ENCODE data around the gene C22orf23.
A peak's percentile ranks its signal among the peaks of the same experiment; 100 is the strongest.

DNA sequence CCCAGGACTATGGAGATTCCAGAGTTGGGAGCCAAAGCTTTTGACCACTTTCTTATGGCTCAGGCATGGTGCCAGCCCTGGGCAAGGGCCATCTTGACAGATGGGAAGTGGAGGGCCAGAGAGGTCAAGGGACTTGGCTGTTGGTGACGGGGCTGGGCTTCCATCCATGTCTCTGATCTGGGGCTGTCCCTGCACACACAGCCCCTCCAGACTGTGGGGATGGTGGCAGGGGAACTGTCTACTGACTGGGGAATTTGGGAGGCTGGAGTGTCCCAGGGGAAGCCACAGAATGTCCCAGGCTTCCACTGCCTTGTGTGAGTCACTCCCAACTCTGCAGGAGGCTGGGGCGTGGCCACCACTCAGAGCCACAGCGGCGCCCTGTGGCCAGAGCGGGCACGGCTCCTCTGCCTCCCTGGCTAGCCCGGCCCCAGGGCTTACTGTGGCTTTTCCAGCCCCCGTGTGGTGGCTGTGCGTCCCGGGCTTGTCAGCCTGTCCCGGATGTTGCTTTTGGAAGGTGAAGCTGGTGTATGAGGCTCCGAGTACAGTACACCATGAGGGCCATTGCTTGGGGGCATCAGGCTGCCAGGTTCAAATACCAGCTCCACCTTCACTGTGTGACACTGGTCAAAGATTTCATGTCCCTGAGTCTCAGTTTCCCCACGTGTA lies 19.6 kb downstream of the C22orf23 start:
- TF ChIP-seq, protein P1, sequence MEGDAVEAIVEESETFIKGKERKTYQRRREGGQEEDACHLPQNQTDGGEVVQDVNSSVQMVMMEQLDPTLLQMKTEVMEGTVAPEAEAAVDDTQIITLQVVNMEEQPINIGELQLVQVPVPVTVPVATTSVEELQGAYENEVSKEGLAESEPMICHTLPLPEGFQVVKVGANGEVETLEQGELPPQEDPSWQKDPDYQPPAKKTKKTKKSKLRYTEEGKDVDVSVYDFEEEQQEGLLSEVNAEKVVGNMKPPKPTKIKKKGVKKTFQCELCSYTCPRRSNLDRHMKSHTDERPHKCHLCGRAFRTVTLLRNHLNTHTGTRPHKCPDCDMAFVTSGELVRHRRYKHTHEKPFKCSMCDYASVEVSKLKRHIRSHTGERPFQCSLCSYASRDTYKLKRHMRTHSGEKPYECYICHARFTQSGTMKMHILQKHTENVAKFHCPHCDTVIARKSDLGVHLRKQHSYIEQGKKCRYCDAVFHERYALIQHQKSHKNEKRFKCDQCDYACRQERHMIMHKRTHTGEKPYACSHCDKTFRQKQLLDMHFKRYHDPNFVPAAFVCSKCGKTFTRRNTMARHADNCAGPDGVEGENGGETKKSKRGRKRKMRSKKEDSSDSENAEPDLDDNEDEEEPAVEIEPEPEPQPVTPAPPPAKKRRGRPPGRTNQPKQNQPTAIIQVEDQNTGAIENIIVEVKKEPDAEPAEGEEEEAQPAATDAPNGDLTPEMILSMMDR (IDR thresholded peaks at IDR 0.05), result peak; percentile 96 to 98 (median 98)
- no peak for TF ChIP-seq POLR2A (IDR thresholded peaks at IDR 0.05)
